Caco-2 (cell line): ENCODE results near the gene OLR1. TPM values are rescaled to one million over a fixed set of nuclear protein-coding genes. Genes with fewer than 3 reads are reported as not detected.

Experiments used
- BruUV-seq: library from RNA; stranded (reverse); fragments of 400-500 nt; replicated peaks from 2 replicates; lab custom pipeline; 2021; lab: Mats Ljungman, UMichigan
- CTCF ChIA-PET: fragments of 300-600 bp; sonication (Branson Sonifier 250); formaldehyde crosslinking; loops from one replicate; lab custom pipeline; 2022; ENCODE audit warnings: antibody characterized with exemption; lab: Charles Lee
- POLR2A ChIA-PET: fragments of 300-600 bp; sonication (Branson Sonifier 250); formaldehyde crosslinking; loops from one replicate; lab custom pipeline; 2022; ENCODE audit warnings: antibody characterized with exemption; lab: Charles Lee
- DNase-seq, 2 experiments: peaks; one replicate each; pipeline versions ENCODE4 v3.0.0 to v3.0.0-alpha.2; 2020 to 2022
- H3K27me3 ChIP-seq: replicated peaks from 2 replicates; pipeline ENCODE4 v1.6.0; 2011; ENCODE audit warnings: low read length; ENCODE audit not compliant: control insufficient read depth, insufficient read depth
- H3K36me3 ChIP-seq: 2 replicates; pipeline ENCODE4 v1.5.1; 2011; ENCODE audit warnings: low read length; ENCODE audit not compliant: control insufficient read depth, insufficient read depth
- H3K4me1 ChIP-seq: fragments of 250-450 bp; sonication (Bioruptor Pico); 2 replicates; pipeline ENCODE4 v1.5.1; 2020; ENCODE audit warnings: mild to moderate bottlenecking
- H3K4me3 ChIP-seq: 2 replicates; pipeline ENCODE4 v1.5.1; 2011; ENCODE audit warnings: low read depth, mild to moderate bottlenecking, control low read depth, low read length
- H3K9me3 ChIP-seq: fragments of 250-450 bp; sonication (Bioruptor Pico); 2 replicates; pipeline ENCODE4 v1.5.1; 2020; ENCODE audit warnings: mild to moderate bottlenecking, moderate library complexity
- H3K27ac Mint-ChIP-seq: one replicate; pipeline ENCODE4 v1.8.0; 2022; ENCODE audit warnings: mixed read lengths; ENCODE audit not compliant: unreplicated experiment
- H3K27me3 Mint-ChIP-seq: one replicate; pipeline ENCODE4 v1.8.0; 2022; ENCODE audit warnings: mixed read lengths; ENCODE audit not compliant: insufficient read depth, unreplicated experiment
- H3K36me3 Mint-ChIP-seq: one replicate; pipeline ENCODE4 v1.8.0; 2022; ENCODE audit warnings: mild to moderate bottlenecking, mixed read lengths; ENCODE audit not compliant: insufficient read depth, unreplicated experiment
- H3K4me1 Mint-ChIP-seq: one replicate; pipeline ENCODE4 v1.8.0; 2022; ENCODE audit warnings: low read depth, mixed read lengths; ENCODE audit not compliant: unreplicated experiment
- H3K4me3 Mint-ChIP-seq: one replicate; pipeline ENCODE4 v1.8.0; 2022; ENCODE audit warnings: mild to moderate bottlenecking, moderate library complexity, mixed read lengths; ENCODE audit not compliant: unreplicated experiment
- H3K9me3 Mint-ChIP-seq: one replicate; pipeline ENCODE4 v1.8.0; 2022; ENCODE audit warnings: mixed read lengths; ENCODE audit not compliant: unreplicated experiment
- CTCF ChIP-seq, 2 experiments: fragments of 200-600 bp in 1 of 2; IDR thresholded peaks; 1 replicate in 1 of 2; 2 replicates in 1 of 2; pipeline versions ENCODE4 v1.5.1 to v1.8.0; 2011 to 2022; ENCODE audit warnings: antibody characterized with exemption in 1 of 2, control low read depth in 1 of 2, inconsistent platforms in 1 of 2, low read depth in 1 of 2, low read length in 1 of 2, mild to moderate bottlenecking in 1 of 2, moderate library complexity in 1 of 2; ENCODE audit not compliant: insufficient read depth in 1 of 2, severe bottlenecking in 1 of 2, unreplicated experiment in 1 of 2
- intact Hi-C: fragments of 100-400 bp; cut with micrococcal nuclease; formaldehyde crosslinking; loops from one replicate; pipeline ENCODE4 v1.10.0; 2022; ENCODE audit not compliant: unreplicated experiment
- total RNA-seq: library from RNA; stranded (reverse); gene quantifications from 2 replicates; pipeline ENCODE4 v1.2.3, GENCODE V29; 2022

The OLR1 gene
- total RNA-seq, 1 experiment from 2014 or later: 183 TPM

DNA sequence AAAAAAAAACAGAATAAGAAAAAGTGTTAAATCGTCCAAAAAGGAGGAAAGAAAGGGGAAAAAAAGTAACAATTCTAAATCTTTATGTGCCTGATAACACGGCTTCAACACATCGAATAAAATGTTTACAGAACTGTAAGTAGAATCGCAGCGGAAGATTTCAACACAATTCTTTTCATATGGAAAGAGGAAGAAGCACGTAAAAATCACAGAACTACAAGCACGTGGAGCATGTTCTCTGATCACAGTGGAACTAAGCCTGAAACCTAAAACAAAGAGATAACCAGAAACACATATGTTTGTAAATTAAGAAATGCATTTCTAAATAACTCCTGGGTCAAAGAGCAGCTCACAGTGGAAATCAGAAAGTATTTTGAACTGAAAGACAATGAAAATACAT is 50.7 kb downstream of the OLR1 start:
- Mint-ChIP-seq H3K9me3 (no peaks in the 10 kb centered on the region), H3K4me1 (no peaks in the 10 kb centered on the region), H3K27ac (no peak overlapping the region), H3K36me3 (no peaks in the 10 kb centered on the region), H3K27me3 (peaks cover 12% of the 10 kb centered on the region), H3K4me3 (no peak overlapping the region)
- no peak for DNase-seq
- Histone ChIP-seq H3K4me1 (no peaks in the 10 kb centered on the region), H3K36me3 (no peaks in the 10 kb centered on the region), H3K27me3 (no peaks in the 10 kb centered on the region), H3K4me3 (no peak overlapping the region), H3K9me3 (no peaks in the 10 kb centered on the region)
- POLR2A ChIA-PET: no interaction called here
- intact Hi-C loops: no loop called here
- CTCF ChIA-PET: no interaction called here
- TF ChIP-seq CTCF (IDR thresholded peaks at IDR 0.05; ENCODE audit: insufficient read depth in 1 of 2, low read depth in 1 of 2, low read length in 1 of 2, severe bottlenecking in 1 of 2, unreplicated experiment in 1 of 2): no peak
- BruUV-seq: no TSS peak

DNA sequence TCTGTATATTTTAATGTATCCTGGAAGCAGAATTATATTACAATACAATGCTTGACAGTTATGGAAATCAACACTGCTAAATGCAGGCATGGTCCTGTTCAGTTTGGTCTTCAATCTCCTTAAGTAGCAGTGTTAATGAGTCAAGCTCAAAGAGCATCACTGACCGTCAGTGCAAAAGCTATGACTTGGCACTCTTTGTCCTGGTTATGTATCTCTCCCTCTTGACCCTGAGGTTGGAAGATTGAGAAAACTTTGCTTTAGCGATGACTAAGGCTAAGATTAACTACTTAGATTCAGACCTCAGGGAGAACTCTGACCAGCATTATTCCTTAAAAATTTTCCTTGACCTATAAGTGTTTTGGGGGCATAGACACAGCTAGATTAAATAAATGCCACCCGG is 52.9 kb downstream of the OLR1 start:
- H3K27ac Mint-ChIP-seq: no peak overlapping the region
- no TSS peak for BruUV-seq
- H3K4me1 Mint-ChIP-seq: no peaks in the 10 kb centered on the region
- no peaks in the 10 kb centered on the region for H3K36me3 ChIP-seq
- no peaks in the 10 kb centered on the region for H3K4me1 ChIP-seq
- peaks cover 10% of the 10 kb centered on the region for H3K27me3 Mint-ChIP-seq
- ChIA-PET POLR2A (no interaction called here), CTCF (no interaction called here)
- no peak overlapping the region for H3K4me3 ChIP-seq
- H3K36me3 Mint-ChIP-seq: no peaks in the 10 kb centered on the region
- DNase-seq: no peak
- no peak overlapping the region for H3K4me3 Mint-ChIP-seq
- TF ChIP-seq CTCF (IDR thresholded peaks at IDR 0.05; ENCODE audit: insufficient read depth in 1 of 2, low read depth in 1 of 2, low read length in 1 of 2, severe bottlenecking in 1 of 2, unreplicated experiment in 1 of 2): no peak
- intact Hi-C loops: no loop called here
- H3K27me3 ChIP-seq: no peaks in the 10 kb centered on the region
- H3K9me3 ChIP-seq: no peaks in the 10 kb centered on the region
- no peaks in the 10 kb centered on the region for H3K9me3 Mint-ChIP-seq

DNA sequence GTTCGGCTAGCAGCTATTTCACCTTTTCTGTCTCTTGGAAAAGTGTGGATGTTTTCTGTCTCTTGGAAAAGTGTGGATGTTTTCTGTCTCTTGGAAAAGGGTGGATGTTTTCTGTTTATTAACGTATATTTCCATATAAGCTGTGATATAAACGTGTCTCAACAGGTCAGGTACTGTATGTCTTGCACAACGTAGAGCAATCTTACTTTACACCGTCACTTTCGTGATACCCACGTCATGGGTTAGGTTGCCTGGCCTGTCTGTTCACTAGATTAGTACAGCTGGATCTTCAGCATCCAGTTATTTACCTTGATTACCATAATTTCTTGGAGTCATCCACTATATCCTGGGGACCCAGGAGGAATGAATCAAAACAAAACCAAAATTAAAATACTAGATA is 56.0 kb downstream of the OLR1 start:
- Histone ChIP-seq H3K9me3 (no peaks in the 10 kb centered on the region), H3K27me3 (no peaks in the 10 kb centered on the region), H3K4me1 (no peaks in the 10 kb centered on the region), H3K4me3 (no peak overlapping the region), H3K36me3 (no peaks in the 10 kb centered on the region)
- no TSS peak for BruUV-seq
- no peaks in the 10 kb centered on the region for H3K4me1 Mint-ChIP-seq
- no peak overlapping the region for H3K27ac Mint-ChIP-seq
- no peak overlapping the region for H3K4me3 Mint-ChIP-seq
- H3K9me3 Mint-ChIP-seq: no peaks in the 10 kb centered on the region
- DNase-seq: no peak
- no peaks in the 10 kb centered on the region for H3K36me3 Mint-ChIP-seq
- TF ChIP-seq CTCF (IDR thresholded peaks at IDR 0.05; ENCODE audit: insufficient read depth in 1 of 2, low read depth in 1 of 2, low read length in 1 of 2, severe bottlenecking in 1 of 2, unreplicated experiment in 1 of 2): no peak
- POLR2A ChIA-PET: no interaction called here
- intact Hi-C loops: no loop called here
- peaks cover 10% of the 10 kb centered on the region for H3K27me3 Mint-ChIP-seq
- CTCF ChIA-PET: no interaction called here
